Transverse colon (tissue), 4 donors: ENCODE results near the gene PHACTR2. TPM values are rescaled to one million over a fixed set of nuclear protein-coding genes. Genes with fewer than 3 reads are reported as not detected.

ENCODE experiments used
- DNase-seq: peaks from one replicate; pipeline ENCODE4 v3.0.0-alpha.2; 2019
- H3K27ac ChIP-seq, 4 donors: fragments of 200-600 bp; sonication (generic); 2 replicates each; pipeline ENCODE4 v1.5.1; 2016 to 2018; ENCODE audit warnings: inconsistent platforms in 4 of 4
- H3K27me3 ChIP-seq: fragments of 200-600 bp; sonication (generic); 2 replicates; pipeline ENCODE4 v1.5.1; 2017; ENCODE audit warnings: inconsistent platforms
- H3K36me3 ChIP-seq, 4 donors: fragments of 200-600 bp; sonication (generic); 2 replicates each; pipeline ENCODE4 v1.5.1; 2017 to 2019; ENCODE audit warnings: inconsistent platforms in 4 of 4
- H3K4me1 ChIP-seq, 4 donors: fragments of 200-600 bp; sonication (generic); 2 replicates each; pipeline ENCODE4 v1.5.1; 2017 to 2020; ENCODE audit warnings: inconsistent platforms in 4 of 4
- H3K4me3 ChIP-seq, 4 donors: fragments of 200-600 bp; sonication (generic); 1 replicate in 1 of 4; 2 replicates in 3 of 4; pipeline versions ENCODE4 v1.5.1 to v1.6.1; 2017 to 2019; ENCODE audit warnings: inconsistent platforms in 4 of 4
- H3K9me3 ChIP-seq, 2 donors: fragments of 200-600 bp; sonication (generic); 2 replicates each; pipeline ENCODE4 v1.5.1; 2017 to 2019; ENCODE audit warnings: inconsistent platforms in 2 of 2
- CTCF ChIP-seq, 5 experiments: fragments of 200-600 bp in 3 of 5; fragments of 450-650 bp in 2 of 5; sonication (generic) in 3 of 5; IDR thresholded peaks; 1 replicate in 2 of 5; 2 replicates in 3 of 5; pipeline ENCODE4 v1.5.1; 2016 to 2017; ENCODE audit warnings: antibody characterized with exemption in 5 of 5, inconsistent platforms in 3 of 5, mild to moderate bottlenecking in 2 of 5, moderate library complexity in 1 of 5
- EP300 ChIP-seq: sonication (generic); formaldehyde crosslinking; IDR thresholded peaks from one replicate; pipeline ENCODE4 v1.6.1; 2017; ENCODE audit warnings: antibody characterized with exemption, low read depth
- POLR2A ChIP-seq: fragments of 450-650 bp; IDR thresholded peaks from one replicate; pipeline ENCODE4 v1.6.1; 2016; ENCODE audit warnings: antibody characterized with exemption, mild to moderate bottlenecking, moderate library complexity
- POLR2AphosphoS5 ChIP-seq, 3 donors: sonication (generic); formaldehyde crosslinking; IDR thresholded peaks; one replicate each; pipeline ENCODE4 v1.6.1; 2016; ENCODE audit warnings: antibody characterized with exemption in 3 of 3
- WGBS, 2 donors: methylation state at CpG; one replicate each; pipeline ENCODE4 v1.1.5; 2018; ENCODE audit warnings: low coverage in 1 of 2; 5-methylcytosine and 5-hydroxymethylcytosine counted together
- in situ Hi-C, 4 donors: fragments of 200-750 bp; cut with MboI; loops; one replicate each; pipeline versions ENCODE4 v1.15.0 to v1.15.1; 2017; ENCODE audit warnings: low sequenced_read_pairs in 3 of 4, low pct_ligation_motif_present in 1 of 4, low pct_unique_long_range_greater_than_20kb in 1 of 4
- intact Hi-C: fragments of 100-400 bp; cut with DNase I; formaldehyde crosslinking; loops from one replicate; pipeline ENCODE4 v1.15.1; 2023; ENCODE audit warnings: low total_unique reads
- small RNA-seq, 4 donors: library from RNA; depleted of rRNA; stranded (forward); fragments of <200 nt; gene quantifications; one replicate each; pipeline ENCODE3, GENCODE V24; 2016
- total RNA-seq, 4 donors: library from RNA; depleted of rRNA; stranded (reverse); fragments of >200 nt; gene quantifications; one replicate each; pipeline ENCODE4 v1.1.0, GENCODE V29; 2016

PHACTR2 gene
- total RNA-seq, 4 donors from 2014 or later, result 38.6 to 56.8 (median 48.7) TPM

GRCh38 chr6:143877584-143878271 is 200.0 kb downstream of the PHACTR2 start:
- Histone ChIP-seq H3K4me3 (no peak overlapping the region), H3K27ac (no peak overlapping the region), H3K27me3 (no peaks in the 10 kb centered on the region), H3K4me1 (no peaks in the 10 kb centered on the region), H3K36me3 (no peaks in the 10 kb centered on the region), H3K9me3 (no peaks in the 10 kb centered on the region)
- intact Hi-C loops (no loop called here), in situ Hi-C loops (no loop called here)
- WGBS, 2 donors, result 60 to 87% methylated on average over 1 of the region's 1 CpG
- DNase-seq, result no peak
- no peak for TF ChIP-seq POLR2A
- no peak for TF ChIP-seq CTCF (IDR thresholded peaks at IDR 0.05)
- TF ChIP-seq EP300, result no peak
- TF ChIP-seq POLR2AphosphoS5 (IDR thresholded peaks at IDR 0.05), result no peak

GRCh38 chr6:143878272-143878760 is 200.6 kb downstream of the PHACTR2 start:
- intact Hi-C loops, result no loop called here
- no peaks in the 10 kb centered on the region for H3K27me3 ChIP-seq
- no peak overlapping the region for H3K4me3 ChIP-seq
- H3K4me1 ChIP-seq, result no peaks in the 10 kb centered on the region
- no peaks in the 10 kb centered on the region for H3K36me3 ChIP-seq
- no peaks in the 10 kb centered on the region for H3K9me3 ChIP-seq
- TF ChIP-seq POLR2AphosphoS5 (IDR thresholded peaks at IDR 0.05) (no peak), POLR2A (no peak), CTCF (IDR thresholded peaks at IDR 0.05) (no peak), EP300 (no peak)
- no peak overlapping the region for H3K27ac ChIP-seq
- WGBS, 2 donors, result 84% methylated on average over 3 of the region's 3 CpGs; no CpG with 5 or more reads in 1 of the 2 donors
- in situ Hi-C loops, result no loop called here
- no peak for DNase-seq

DNA sequence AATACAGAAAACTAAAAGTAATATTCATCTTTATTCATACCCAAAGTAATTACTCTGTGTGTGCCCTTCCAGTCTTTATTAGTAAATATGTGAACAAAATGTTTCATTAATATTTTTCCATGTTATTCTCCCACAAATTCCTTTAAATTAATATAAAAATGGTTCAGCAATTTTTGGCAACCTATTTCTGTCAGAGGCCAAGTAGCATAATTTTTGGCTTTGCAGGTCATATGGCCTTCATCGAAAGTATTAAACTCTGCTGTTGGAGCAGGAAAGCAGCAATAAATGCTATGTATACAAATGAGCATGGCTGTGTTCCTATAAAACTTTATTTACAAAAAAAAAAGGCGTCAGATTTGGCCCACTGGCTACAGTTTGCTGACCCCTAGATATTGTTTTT is 202.6 kb downstream of the PHACTR2 start:
- intact Hi-C loops, result loop anchor here (10.0 kb wide), 1 partner anchor 364 kb away; no protein-coding TSS in a partner anchor
- no peaks in the 10 kb centered on the region for H3K27me3 ChIP-seq
- no peak for DNase-seq
- H3K4me3 ChIP-seq, result no peak overlapping the region
- no peaks in the 10 kb centered on the region for H3K9me3 ChIP-seq
- H3K4me1 ChIP-seq, result no peaks in the 10 kb centered on the region
- in situ Hi-C loops, result no loop called here
- TF ChIP-seq POLR2A (no peak), CTCF (IDR thresholded peaks at IDR 0.05) (no peak), POLR2AphosphoS5 (IDR thresholded peaks at IDR 0.05) (no peak), EP300 (no peak)
- 78 to 94% methylated on average over 2 of the region's 2 CpGs for WGBS, 2 donors
- no peak overlapping the region for H3K27ac ChIP-seq
- no peaks in the 10 kb centered on the region for H3K36me3 ChIP-seq

Small RNA genes lying within 50 kb of the gene (small RNA-seq; reads per million reads assigned to genes)
- 0 reads per million in 4 donors for gene ZC2HC1B

Other genes starting within 250 kb of the PHACTR2 start
- gene ADAT2, start 227.3 kb upstream of the PHACTR2 start, total RNA-seq, result 10 to 100 TPM in 2 of 4 donors, 1 to 10 TPM in 1, under 1 TPM in 1; 0.75 to 12.7 (median 9.7) TPM
- gene PEX3, start 227.2 kb upstream of the PHACTR2 start, total RNA-seq, result 10 to 100 TPM in 1 of 4 donors, 1 to 10 TPM in 1, not detected in 2; 7.6 to 13.2 TPM
- 10 to 100 TPM; 19.5 to 70.3 (median 46.9) TPM for gene FUCA2, start 166.2 kb upstream of the PHACTR2 start, total RNA-seq
- 10 to 100 TPM in 1 of 4 donors, 1 to 10 TPM in 2, under 1 TPM in 1; 0.80 to 13.2 (median 4.1) TPM for gene LTV1, start 165.4 kb downstream of the PHACTR2 start, total RNA-seq
- gene ZC2HC1B, start 186.5 kb downstream of the PHACTR2 start, total RNA-seq, result not detected